GM19043 (cell line): Measurements from ENCODE around the gene GJC1.
"Not testable (repeated sequence)": the region's sequence is repeated elsewhere in the genome, so short reads cannot be mapped to it uniquely, and the experiment has no call there.

Experiments
- ATAC-seq: cut with Tn5 transposase; IDR thresholded peaks from one replicate; pipeline ENCODE4 v1.9.1; 2021; ENCODE audit warnings: low read depth; ENCODE audit not compliant: unreplicated experiment

The GJC1 gene

DNA sequence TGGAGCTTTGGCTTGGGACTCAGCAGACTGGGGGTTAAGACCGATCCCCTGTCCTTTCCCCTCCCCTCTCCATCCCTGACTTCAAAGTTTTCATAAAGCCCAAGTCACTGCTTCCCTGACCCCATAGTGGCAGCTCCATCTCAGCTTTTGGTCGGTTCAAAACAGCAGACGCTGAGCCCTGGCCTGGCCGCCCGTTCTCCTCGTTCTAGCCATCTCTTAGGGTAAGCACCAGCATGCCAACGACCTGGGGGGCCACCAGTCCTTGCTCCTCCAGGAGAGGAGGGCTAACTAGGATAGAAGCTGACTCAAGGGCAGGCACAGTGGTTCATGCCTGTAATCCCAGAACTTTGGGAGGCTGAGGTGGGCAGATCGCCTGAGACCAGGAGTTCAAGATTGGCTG, 16.1 kb upstream of the GJC1 start:
- ATAC-seq = no peak

DNA sequence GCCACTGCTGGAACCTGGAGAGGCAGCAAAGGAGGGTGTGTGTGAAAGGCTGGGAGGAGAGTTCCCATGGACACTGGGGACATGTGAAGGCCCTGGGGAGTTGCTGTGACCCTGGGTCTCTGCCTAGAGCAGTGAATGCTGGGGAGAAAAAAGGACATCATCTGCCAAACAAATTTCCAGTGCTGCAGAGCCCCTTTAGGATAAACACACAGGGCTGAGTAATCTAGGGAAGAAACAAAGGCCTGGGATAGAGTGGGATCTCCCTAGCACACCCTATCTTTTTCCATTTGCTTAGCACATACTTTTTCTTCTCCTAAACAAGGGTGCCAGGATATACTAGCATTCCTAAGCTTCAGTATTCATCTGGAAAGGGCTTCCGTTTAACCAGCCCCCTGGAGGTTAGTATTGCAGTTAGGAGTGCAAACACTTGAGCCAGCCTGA, 14.3 kb upstream of the GJC1 start:
- no peak for ATAC-seq

DNA sequence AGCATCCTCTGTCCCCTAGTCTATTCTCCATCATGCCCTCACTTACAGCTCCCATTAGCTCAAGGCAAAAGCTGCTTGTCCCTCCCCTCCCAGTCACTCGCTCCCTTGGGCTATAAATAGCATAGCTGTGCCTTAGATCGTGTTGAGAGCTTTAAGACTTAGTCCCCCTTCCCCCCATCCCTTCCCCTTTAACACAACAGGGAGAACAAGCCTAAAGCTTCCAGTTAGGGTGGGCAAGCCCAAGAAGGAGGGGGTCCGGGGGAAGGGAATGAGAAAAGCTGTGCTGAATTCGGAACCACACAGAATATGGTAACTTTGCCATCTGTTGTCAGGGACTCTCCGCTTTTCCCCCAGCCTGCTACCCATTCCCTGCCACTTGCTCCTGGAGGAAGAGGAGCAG, 12.7 kb upstream of the GJC1 start:
- ATAC-seq = no peak

DNA sequence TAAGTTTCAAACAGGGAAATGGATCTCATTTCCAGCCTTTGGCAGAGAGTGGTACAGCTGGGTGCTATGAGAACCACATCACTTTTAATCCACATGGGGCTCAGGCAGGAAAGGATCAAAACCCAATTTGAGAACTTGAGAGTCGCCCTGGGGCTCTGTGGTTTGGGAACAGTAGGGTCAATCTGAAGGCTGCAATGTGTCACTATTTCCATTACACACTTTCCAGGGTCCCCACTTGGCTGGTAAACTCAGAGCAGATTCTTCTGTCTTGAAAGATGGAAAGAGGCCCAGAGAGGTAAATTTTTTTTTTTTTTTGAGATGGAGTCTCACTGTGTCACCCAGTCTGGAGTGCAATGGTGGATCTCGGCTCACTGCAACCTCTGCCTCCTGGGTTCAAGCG, 10.8 kb upstream of the GJC1 start:
- no peak for ATAC-seq

DNA sequence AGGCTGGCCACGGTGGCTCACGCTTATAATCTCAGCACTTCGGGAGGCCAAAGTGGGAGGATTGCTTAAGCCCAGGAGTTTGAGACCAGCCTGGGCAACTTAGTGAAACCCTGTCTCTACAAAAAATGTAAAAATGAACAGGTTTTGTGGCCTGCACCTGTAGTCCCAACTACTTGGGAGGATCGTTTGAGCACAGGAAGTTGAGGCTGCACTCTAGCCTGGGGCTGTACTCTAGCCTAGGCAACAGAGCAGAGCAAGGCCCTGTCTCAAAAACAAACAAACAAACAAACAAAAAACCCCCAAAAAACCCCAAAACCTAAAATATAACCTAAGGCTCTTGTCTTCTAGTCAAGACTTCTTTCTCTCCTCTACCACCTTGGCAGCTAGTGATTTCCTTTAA, 10.2 kb upstream of the GJC1 start:
- ATAC-seq = no peak

DNA sequence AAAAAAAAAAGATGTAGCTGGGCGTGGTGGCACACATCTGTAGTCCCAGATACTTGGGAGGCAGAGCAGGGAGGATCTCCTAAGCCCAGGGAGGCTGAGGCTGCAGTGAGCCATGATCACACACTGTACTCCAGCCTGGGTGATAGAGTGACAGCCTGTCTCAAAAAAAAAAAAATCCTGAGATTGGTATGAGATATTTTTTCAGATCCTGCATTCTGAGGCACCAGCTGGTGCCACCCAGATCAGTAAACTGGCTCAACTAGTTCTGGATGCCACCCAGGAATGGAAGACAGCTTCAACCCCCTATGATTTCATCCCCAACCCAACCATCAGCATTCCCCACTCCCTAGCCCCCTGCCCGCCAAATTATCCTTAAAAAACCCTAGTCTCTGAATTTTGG, 7.1 kb upstream of the GJC1 start:
- ATAC-seq = no peak

DNA sequence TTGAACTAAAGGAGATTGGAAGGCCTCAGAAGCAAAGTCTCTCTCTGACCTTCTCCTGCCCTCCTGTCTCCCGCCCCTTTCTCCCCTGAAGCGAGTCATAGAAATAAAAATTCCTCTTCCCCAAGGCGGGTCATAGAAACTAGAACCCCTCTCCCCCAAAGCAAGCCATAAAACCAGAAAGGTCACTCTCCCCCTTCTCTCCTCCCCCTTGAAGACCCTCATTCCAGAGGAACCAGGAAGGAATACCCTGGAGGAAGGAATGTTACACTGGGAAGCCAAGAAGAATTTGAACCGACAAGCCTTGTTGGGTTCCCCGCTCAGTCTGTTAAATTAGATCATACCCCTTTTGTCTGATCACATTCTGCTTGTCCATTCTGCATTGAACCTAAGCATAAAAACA, 2.7 kb upstream of the GJC1 start:
- ATAC-seq = no peak

DNA sequence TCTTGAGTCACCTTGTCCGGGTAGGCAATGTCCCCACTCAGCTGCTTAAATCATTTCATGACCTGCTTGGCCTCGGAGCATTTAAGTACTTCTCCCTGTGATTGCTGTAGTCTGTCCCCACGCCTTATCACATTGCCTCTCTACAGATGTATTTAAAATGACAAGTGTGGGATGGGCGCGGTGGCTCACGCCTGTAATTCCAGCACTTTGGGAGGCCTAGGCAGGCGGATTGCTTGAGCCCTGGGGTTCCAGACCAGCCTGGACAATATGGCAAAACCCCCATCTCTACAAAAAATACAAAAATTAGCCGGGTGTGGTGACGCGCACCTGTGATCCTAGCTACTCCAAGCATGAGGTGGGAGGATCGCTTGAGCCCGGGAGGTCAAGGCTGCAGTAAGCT, 1.3 kb upstream of the GJC1 start:
- no peak for ATAC-seq

DNA sequence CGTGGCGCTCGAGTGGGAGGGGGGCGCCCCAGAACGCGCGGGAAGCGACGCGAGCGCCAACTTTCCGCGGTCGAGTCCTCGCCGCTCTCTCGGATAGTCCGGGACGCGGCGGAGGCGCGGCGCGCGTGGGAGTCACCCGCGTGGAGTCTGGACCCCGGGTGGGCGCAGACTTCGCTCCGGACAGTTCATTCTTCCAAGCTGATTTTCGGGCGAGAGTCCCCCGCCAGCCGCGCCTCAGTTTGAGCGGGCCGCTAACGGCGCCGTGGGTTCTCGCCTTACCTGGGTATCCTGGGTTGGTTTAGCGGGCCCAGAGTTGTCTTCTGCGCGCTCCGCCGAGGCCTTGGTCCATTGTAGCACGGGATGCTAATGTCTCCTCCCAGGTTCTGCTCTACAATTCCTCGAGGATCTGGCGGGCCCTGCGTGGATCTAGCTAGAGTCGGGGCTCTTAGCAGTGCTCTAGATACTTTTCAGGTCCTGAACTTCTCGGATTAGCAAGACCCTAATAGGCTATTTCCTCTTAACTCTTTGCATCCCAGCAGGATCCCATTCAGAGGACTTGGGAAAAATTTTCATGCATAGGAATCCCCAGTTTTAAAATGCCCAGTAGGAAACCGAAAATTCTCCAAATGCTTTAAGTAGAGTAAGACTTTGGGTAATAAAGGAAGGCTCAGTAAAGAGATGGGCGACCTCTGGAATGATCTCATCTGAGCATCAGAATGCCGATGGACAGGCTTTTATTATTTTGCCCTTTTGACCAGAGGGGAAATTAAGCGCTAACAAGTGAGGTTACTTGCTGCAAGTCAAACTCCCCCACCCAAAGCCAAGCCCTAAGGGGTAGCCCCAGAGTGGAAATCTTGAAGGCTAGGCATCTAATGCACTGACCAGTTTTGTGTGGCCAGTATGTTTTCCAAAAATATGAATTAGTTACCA, 537 bp upstream of the GJC1 start:
- ATAC-seq = no peak

DNA sequence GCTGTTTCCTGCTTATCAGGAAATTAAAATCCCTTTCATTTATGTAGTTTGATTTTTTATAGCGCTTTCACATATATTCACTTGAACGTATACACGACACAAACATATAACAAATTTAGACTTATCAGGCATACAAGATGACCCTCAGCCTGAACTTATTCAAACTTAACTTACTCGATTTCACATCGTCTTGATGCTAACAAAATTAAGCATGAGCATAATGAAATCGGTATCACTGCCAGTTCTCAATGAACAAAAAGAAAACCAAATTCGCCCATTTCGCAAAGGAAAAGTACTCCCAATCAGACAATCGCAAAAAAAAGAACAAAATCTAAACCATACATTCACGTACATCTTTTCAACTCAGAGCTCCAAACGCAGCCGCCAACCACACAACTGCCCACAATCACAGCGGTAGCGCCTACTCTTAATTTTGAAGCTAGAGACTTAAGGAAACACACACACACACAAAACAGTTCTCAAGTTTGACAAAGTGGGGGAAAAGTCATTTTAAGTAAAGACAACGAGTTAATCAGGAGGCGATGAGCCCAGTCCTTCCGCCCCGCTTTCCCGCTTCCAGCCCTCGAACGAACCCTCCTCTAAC, 1.1 kb downstream of the GJC1 start:
- ATAC-seq = no peak

DNA sequence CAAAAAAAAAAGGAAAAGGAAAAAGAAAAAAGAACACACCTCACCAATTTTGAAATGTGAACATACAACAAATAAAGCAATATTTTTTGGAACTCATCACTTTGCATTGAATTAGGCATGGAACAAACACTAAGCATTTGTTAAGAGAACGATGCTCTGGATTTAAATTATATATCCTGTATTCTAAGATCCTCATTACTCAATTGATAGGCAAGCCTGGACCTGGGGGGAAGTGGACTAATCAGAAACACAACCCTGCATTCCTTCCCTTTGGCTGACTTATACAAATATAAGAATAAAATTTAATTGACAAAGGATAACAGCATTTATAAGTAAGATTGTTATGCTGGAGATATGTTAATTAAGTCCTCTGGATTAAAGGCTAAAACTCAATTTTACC, 2.2 kb downstream of the GJC1 start:
- no peak for ATAC-seq

DNA sequence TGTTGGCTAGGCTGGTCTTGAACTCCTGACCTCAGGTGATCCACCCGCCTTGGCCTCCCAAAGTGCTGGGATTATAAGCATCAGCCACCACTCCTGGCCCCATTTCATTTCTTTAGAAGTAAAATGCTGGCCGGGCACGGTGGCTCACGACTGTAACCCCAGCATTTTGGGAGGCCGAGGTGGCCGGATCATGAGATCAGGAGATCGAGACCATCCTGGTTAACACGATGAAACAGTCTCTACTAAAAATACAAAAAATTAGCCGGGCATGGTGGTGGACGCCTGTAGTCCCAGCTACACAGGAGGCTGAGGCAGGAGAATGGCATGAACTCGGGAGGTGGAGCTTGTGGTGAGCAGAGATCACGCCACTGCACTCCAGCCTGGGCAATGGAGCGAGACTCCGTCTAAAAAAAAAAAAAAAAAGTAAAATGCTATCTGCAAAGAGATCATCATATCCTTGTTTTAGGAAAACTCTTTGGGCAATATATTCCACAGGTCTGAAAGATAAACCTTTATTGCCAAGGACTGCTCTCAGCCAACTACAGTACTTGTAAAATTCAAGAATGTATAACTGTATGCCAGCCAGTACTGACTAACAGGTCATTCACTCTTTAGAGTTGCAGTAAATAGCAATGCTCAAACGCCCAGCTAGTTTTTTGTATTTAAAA, 3.8 kb downstream of the GJC1 start:
- no peak for ATAC-seq

DNA sequence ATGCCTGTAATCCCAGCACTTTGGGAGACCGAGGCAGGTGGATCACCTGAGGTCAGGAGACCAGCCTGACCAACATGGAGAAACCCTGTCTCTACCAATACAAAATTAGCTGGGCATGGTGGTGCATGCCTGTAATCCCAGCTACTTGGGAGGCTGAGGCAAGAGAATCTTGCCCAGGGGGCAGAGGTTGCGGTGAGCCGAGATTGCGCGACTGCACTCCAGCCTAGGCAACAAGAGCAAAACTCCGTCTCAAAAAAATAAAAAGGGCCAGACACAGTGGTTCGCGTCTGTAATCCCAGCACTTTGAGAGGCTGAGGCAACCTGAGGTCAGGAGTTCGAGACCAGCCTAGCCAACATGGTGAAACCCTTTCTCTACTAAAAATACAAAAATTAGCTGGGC, 4.9 kb downstream of the GJC1 start:
- not testable (repeated sequence) for ATAC-seq

DNA sequence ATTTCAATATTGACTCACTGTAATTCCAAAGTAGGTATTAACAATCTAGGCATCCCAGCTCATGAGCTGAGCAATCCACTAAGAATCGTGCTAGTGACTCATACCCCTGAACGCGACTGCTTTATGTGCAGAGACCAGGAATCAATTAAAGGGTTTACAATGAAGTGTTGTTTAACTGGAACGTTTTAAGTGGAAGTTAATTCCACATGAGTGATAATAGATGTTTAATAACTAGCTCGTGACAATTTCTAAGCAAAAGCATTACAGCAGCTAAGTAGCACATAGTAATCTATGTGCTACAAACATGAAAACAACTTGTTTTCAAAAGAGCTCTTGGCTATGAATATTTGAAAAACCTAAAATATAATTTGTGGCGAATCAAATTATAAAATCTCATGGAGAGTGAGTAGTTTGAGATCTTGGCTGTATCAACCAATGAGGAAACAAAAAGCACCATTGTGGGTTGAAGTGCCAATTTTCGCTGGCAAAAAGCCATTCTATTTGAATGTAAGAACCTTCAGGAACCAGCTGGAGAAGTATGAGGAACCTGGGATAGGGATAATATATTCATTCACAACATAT, 9.4 kb downstream of the GJC1 start:
- ATAC-seq = no peak

DNA sequence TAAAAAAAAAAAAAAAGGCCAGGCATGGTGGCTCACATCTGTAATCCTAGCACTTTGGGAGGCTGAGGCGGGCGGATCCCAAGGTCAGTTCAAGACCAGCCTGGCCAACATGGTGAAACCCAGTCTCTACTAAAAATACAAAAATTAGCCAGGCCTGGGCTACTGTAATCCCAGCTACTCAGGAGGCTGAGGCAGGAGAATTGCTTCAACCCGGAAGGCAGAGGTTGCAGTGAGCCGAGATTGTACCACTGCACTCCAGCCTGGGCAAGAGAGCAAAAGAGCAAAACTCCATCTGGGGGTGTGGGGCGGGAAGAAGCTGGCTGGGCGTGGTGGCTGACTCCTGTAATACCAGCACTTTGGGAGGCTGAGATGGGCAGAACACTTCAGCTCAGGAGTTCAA, 11.6 kb downstream of the GJC1 start:
- not testable (repeated sequence) for ATAC-seq

DNA sequence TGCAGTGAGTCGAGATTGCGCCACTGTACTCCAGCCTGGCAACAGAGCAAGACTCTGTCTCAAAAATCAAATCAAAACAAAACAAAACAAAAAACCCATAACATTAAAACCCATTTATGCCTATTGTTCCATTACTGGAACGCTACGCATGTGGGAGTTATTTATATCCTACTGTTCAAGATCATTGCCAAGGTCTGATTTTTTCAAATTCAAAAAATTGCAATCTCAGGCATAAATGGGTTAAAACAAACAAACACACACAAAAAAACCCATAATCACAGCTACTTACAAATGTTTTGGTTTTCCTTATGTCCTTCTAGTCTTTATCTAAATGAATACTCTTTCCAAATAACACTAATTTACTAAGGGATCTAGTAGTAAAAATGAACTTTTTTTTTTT, 17.8 kb downstream of the GJC1 start:
- ATAC-seq = no peak

DNA sequence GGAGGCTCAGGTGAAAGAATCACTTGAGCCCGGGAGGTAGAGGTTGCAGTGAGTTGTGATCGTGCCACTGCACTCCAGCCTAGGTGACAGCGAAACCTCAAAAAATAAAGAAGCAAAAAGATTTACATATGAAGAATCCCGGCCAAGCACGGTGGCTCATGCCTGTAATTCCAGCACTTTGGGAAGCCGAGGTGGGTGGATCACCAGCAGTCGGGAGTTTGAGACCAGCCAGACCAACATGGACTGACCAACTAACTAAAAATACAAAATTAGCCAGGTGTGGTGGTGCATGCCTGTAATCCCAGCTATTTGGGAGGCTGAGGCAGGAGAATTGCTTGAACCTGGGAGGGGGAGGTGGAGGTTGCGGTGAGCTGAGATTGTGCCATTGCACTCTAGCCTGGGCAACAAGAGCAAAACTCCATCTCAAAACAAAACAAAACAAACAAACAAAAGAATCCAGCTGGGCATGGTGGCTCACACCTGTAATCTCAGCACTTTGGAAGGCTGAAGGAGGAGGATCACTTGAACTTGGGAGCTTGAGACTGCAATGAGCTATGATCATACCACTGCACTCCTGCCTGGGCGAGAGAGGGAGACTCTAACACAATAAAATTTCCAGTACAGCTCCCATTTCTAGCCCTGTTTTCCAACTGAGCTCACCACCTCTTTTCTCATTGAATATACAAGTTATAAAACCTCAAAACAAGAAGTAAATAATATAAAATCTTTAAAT, 21.3 kb downstream of the GJC1 start:
- ATAC-seq = not testable (repeated sequence)

DNA sequence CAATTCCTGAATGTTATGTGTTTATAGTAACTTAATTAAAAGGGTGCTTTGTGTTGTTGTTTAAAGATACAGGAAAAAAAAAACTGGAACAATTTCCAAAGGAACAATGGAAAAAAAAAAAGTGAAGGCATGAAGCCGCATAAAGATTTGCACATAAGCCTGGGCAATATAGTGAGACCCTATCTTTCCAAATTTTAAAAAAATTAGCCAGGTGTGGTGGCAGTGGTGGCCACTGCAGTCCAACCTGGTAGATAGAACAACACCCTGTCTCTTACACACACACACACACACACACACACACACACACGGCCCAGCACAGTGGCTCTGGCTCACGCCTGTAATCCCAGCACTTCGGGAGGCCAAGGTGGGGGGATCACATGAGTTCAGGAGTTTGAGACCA, 21.9 kb downstream of the GJC1 start:
- no peak for ATAC-seq

DNA sequence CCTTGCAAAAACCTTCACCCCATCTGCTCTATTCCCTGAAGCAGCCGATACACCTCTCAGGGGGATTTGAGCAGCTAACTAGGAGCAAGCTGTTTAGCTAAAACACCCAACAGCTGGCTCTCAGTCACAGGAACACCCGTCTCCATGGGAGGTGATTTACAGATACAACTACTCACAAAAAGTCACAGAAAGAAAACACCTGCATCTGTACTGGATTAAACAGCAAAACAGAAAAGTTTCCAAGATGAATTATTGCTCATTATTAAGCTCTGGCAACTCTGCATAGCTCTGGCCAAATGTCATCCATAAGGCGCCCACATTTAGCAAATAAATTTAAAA, 22.3 kb downstream of the GJC1 start:
- no peak for ATAC-seq

DNA sequence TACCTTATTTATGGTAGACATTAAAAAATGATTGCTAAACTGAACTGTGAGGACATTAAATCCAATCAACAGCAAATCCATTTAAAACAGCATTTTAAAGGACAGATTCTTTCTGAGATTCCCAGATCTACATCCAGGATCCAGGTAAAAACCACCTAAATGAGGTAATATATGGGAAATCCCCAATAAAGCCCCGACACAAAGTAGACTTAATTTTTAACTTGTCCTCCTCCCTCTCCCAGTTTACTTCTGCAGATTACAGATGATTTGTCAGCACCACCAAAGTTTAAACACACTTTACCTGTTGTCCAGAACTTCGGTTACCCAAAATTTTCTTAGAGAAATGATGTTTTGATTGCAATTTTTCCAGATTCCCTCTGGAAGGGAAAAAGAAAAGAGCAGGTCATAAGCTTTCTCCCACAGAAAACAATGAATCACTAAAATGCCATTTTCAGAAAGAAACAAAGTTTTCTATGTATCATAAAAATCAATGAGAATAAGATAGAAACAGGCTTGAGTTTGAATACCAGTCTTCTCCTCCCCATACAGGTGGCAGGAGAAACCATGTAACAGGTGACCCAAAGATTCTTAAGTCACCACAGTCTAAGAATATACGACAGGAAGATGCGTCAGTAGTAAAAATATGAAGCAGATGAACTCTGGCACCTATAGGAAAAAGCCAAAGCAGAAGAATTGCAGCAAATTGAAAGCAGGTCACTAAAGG, 22.8 kb downstream of the GJC1 start:
- ATAC-seq = no peak
